Right ventricle myocardium inferior (tissue), 1 donor: ENCODE results near the gene PBX3. TPM values are rescaled to one million over a fixed set of nuclear protein-coding genes. Genes with fewer than 3 reads are reported as not detected.

Source experiments
- ATAC-seq: fragments of 200-7000 bp; cut with Tn5 transposase; one replicate; pipeline ENCODE4 v1.9.1; 2020; ENCODE audit warnings: mild to moderate bottlenecking, moderate library complexity
- DNase-seq: peaks from one replicate; pipeline ENCODE4 v3.0.0; 2021; ENCODE audit errors: missing footprints
- intact Hi-C: fragments of 100-400 bp; cut with DNase I; formaldehyde crosslinking; loops from one replicate; pipeline ENCODE4 v1.11.0; 2022
- total RNA-seq: library from RNA; stranded (reverse); fragmentation: NEBNext Ultra II Directional; extraction: Animal tissue kit (Norgen Biotek cat#: 25700); gene quantifications from one replicate; pipeline ENCODE4 v1.2.1, GENCODE V29; 2021
- donor health status: DM: no; HTN: yes; CAD: no; lungs with severe emphysema.

PBX3 gene
- total RNA-seq, 1 donor from 2014 or later = 49.4 TPM

- no peak for ATAC-seq
Observed at GRCh38 chr9:126016579-126017290, 269.6 kb downstream of the PBX3 start.

More at GRCh38 chr9:126016579-126017290, 269.6 kb downstream of the PBX3 start:
- intact Hi-C loops = no loop called here
- no peak for DNase-seq

Other genes with a start within 250 kb of the PBX3 start
- 122 TPM for gene MAPKAP1, start 40.2 kb upstream of the PBX3 start, total RNA-seq